SKM-1 treated with dmso at 0.1 percent for 144 hours (cell line): ENCODE data around the gene ZFP28.

Experiments used
- DNase-seq: peaks from one replicate; lab custom pipeline; 2025; ENCODE audit not compliant: unreplicated experiment; lab: John Stamatoyannopoulos, UW

ZFP28 gene

GRCh38 chr19:56595548-56595899 is 56.8 kb downstream of the ZFP28 start:
- DNase-seq = no peak

DNA sequence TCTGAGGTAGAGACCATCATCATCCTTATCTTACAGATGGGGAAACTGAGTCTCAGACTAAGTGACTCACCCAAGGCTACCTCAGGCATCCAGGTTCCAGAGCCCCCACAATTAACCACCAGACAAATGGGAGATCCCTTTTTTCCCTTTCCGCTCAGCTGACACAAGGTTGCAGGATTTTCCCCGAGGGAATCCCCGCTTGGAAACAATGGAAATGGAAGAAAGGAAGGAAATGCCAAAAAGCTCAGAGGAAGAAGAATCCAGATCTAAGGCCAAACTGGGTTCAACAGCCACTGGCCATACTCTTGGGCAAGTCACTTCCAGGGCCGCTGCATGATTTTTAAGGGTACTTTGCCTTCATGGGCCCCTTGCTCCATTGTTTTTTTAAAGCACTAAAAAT is 57.9 kb downstream of the ZFP28 start:
- DNase-seq = no peak

DNA sequence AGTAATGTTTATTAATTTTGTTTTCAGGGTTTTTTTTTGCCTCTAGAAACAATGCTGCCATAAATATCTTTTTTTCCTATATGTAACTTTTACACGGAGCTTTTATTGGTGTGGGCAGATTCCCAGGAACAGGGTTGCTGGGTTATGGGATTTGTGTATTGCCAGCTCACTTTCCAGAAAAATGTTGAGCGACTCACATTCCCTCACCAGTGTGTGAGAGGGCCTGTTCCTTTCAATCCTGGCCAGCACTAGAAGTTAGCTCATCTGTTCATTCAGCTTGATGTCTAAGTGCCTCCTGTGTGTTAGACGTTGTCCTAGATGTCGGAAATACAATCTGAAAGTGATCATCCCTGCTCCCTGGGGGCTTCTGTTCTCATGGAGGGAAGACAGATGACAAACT is 58.9 kb downstream of the ZFP28 start:
- DNase-seq = no peak

DNA sequence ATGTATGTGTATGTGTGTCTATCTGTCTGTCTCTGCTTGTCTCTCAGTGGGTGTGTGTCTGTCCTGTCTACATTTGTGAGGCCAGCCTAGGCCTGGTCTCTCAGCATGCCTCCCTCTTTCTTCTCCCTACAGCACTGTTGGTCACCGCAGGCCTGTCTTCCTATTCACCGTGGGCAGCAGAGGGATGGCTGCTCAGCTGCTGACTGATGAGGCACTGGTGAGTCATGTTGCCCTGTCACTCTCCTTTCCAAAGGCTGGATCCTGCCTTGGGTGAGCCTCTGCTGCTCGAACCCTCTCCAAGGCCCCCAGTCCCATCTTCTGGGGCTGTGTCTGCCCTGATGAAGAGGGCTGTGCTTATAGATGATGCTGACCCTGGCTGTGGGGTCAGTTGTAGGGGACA is 62.6 kb downstream of the ZFP28 start:
- no peak for DNase-seq

- DNase-seq = no peak
Observed at GRCh38 chr19:56603829-56604228, 65.1 kb downstream of the ZFP28 start.
